Transverse colon (tissue), 4 donors: ENCODE data around the gene PDE6G. TPM values are rescaled to one million over a fixed set of nuclear protein-coding genes. Genes with fewer than 3 reads are reported as not detected.

Source experiments
- DNase-seq: peaks from one replicate; pipeline ENCODE4 v3.0.0-alpha.2; 2019
- H3K27ac ChIP-seq, 4 donors: fragments of 200-600 bp; sonication (generic); 2 replicates each; pipeline ENCODE4 v1.5.1; 2016 to 2018; ENCODE audit warnings: inconsistent platforms in 4 of 4
- H3K27me3 ChIP-seq: fragments of 200-600 bp; sonication (generic); 2 replicates; pipeline ENCODE4 v1.5.1; 2017; ENCODE audit warnings: inconsistent platforms
- H3K36me3 ChIP-seq, 4 donors: fragments of 200-600 bp; sonication (generic); 2 replicates each; pipeline ENCODE4 v1.5.1; 2017 to 2019; ENCODE audit warnings: inconsistent platforms in 4 of 4
- H3K4me1 ChIP-seq, 4 donors: fragments of 200-600 bp; sonication (generic); 2 replicates each; pipeline ENCODE4 v1.5.1; 2017 to 2020; ENCODE audit warnings: inconsistent platforms in 4 of 4
- H3K4me3 ChIP-seq, 4 donors: fragments of 200-600 bp; sonication (generic); 1 replicate in 1 of 4; 2 replicates in 3 of 4; pipeline versions ENCODE4 v1.5.1 to v1.6.1; 2017 to 2019; ENCODE audit warnings: inconsistent platforms in 4 of 4
- H3K9me3 ChIP-seq, 2 donors: fragments of 200-600 bp; sonication (generic); 2 replicates each; pipeline ENCODE4 v1.5.1; 2017 to 2019; ENCODE audit warnings: inconsistent platforms in 2 of 2
- EP300 ChIP-seq: sonication (generic); formaldehyde crosslinking; IDR thresholded peaks from one replicate; pipeline ENCODE4 v1.6.1; 2017; ENCODE audit warnings: antibody characterized with exemption, low read depth
- POLR2A ChIP-seq: fragments of 450-650 bp; IDR thresholded peaks from one replicate; pipeline ENCODE4 v1.6.1; 2016; ENCODE audit warnings: antibody characterized with exemption, mild to moderate bottlenecking, moderate library complexity
- POLR2AphosphoS5 ChIP-seq, 3 donors: sonication (generic); formaldehyde crosslinking; IDR thresholded peaks; one replicate each; pipeline ENCODE4 v1.6.1; 2016; ENCODE audit warnings: antibody characterized with exemption in 3 of 3
- WGBS, 2 donors: methylation state at CpG; one replicate each; pipeline ENCODE4 v1.1.5; 2018; ENCODE audit warnings: low coverage in 1 of 2; 5-methylcytosine and 5-hydroxymethylcytosine counted together
- in situ Hi-C, 4 donors: fragments of 200-750 bp; cut with MboI; loops; one replicate each; pipeline versions ENCODE4 v1.15.0 to v1.15.1; 2017; ENCODE audit warnings: low sequenced_read_pairs in 3 of 4, low pct_ligation_motif_present in 1 of 4, low pct_unique_long_range_greater_than_20kb in 1 of 4
- intact Hi-C: fragments of 100-400 bp; cut with DNase I; formaldehyde crosslinking; loops from one replicate; pipeline ENCODE4 v1.15.1; 2023; ENCODE audit warnings: low total_unique reads
- total RNA-seq, 4 donors: library from RNA; depleted of rRNA; stranded (reverse); fragments of >200 nt; gene quantifications; one replicate each; pipeline ENCODE4 v1.1.0, GENCODE V29; 2016
- TF ChIP-seq, protein P1 (sequence below), 5 experiments: fragments of 200-600 bp in 3 of 5; fragments of 450-650 bp in 2 of 5; sonication (generic) in 3 of 5; IDR thresholded peaks; 1 replicate in 2 of 5; 2 replicates in 3 of 5; pipeline ENCODE4 v1.5.1; 2016 to 2017; ENCODE audit warnings: antibody characterized with exemption in 5 of 5, inconsistent platforms in 3 of 5, mild to moderate bottlenecking in 2 of 5, moderate library complexity in 1 of 5

Gene PDE6G
- total RNA-seq, 4 donors from 2014 or later: not detected

DNA sequence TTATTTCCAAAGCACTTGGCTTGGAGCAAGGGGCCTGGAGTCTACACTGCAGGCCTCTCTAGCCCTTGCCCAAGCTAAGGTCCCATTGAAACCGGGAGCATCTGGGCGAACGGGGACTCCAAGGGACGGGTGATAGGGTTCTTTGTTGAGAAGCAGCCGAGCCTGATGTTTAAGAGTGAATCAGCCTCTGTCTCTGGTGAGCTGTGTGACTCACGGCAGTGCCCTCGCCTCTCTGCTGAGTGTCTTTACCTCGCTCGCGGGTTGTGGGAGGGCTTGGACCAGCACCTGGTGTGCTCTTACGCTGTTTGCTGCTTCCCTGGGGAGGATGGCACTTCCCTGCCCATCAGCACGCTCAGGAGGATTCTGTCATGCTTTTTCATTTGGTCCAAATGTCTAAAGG lies 28.8 kb upstream of the PDE6G start:
- Histone ChIP-seq H3K9me3 (no peaks in the 10 kb centered on the region), H3K27me3 (no peaks in the 10 kb centered on the region), H3K36me3 (peaks cover 0 to 20% (median 7%) of the 10 kb centered on the region in 4 donors), H3K27ac (peak overlapping the region in 2 of 4 donors; percentile 90 to 94), H3K4me1 (peaks cover 19 to 28% (median 21%) of the 10 kb centered on the region in 4 donors), H3K4me3 (peak overlapping the region in 3 of 4 donors; percentile 98 to 99 (median 99))
- TF ChIP-seq POLR2AphosphoS5 (IDR thresholded peaks at IDR 0.05) (no peak), POLR2A (no peak), EP300 (no peak)
- TF ChIP-seq, protein P1, sequence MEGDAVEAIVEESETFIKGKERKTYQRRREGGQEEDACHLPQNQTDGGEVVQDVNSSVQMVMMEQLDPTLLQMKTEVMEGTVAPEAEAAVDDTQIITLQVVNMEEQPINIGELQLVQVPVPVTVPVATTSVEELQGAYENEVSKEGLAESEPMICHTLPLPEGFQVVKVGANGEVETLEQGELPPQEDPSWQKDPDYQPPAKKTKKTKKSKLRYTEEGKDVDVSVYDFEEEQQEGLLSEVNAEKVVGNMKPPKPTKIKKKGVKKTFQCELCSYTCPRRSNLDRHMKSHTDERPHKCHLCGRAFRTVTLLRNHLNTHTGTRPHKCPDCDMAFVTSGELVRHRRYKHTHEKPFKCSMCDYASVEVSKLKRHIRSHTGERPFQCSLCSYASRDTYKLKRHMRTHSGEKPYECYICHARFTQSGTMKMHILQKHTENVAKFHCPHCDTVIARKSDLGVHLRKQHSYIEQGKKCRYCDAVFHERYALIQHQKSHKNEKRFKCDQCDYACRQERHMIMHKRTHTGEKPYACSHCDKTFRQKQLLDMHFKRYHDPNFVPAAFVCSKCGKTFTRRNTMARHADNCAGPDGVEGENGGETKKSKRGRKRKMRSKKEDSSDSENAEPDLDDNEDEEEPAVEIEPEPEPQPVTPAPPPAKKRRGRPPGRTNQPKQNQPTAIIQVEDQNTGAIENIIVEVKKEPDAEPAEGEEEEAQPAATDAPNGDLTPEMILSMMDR (IDR thresholded peaks at IDR 0.05): no peak
- in situ Hi-C loops (no loop called here), intact Hi-C loops (no loop called here)
- WGBS, 2 donors: 66% methylated on average over 12 of the region's 12 CpGs; no CpG with 5 or more reads in 1 of the 2 donors
- no peak for DNase-seq

DNA sequence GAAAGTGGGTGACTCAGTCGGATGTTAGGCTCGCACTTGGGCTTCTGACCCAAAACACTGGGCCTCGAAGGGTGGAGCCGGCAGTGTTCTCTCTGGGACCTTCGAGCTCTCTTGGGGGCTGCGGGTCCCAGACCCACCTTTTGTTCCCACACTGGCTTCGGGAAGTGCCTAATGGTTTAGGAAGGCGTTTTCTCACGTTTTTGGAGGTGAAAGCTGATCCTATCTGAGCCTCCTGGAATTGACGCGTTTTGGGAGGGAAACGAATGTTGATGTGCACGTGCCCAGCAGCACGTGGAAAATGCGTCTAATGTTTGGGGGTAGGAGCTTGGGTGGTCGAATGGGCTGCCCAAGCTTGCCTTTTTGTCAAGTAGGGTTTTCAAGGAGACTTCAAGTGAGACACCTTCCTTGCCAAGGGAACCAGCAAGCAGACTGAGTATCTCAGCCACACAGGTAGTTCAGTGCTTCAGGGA lies 28.1 kb upstream of the PDE6G start:
- peaks cover 19 to 28% (median 21%) of the 10 kb centered on the region in 4 donors for H3K4me1 ChIP-seq
- DNase-seq: peak; percentile 25
- H3K27ac ChIP-seq: peak overlapping the region; percentile 79 to 94 (median 92)
- TF ChIP-seq POLR2A (no peak), POLR2AphosphoS5 (IDR thresholded peaks at IDR 0.05) (no peak), EP300 (no peak)
- TF ChIP-seq, protein P1 (IDR thresholded peaks at IDR 0.05): no peak
- H3K36me3 ChIP-seq: peaks cover 0 to 17% (median 4%) of the 10 kb centered on the region in 4 donors
- H3K27me3 ChIP-seq: no peaks in the 10 kb centered on the region
- WGBS, 2 donors: 3% methylated on average over 16 of the region's 16 CpGs; no CpG with 5 or more reads in 1 of the 2 donors
- intact Hi-C loops: no loop called here
- in situ Hi-C loops: no loop called here
- H3K9me3 ChIP-seq: no peaks in the 10 kb centered on the region
- peak overlapping the region; percentile 95 to 99 (median 98) for H3K4me3 ChIP-seq

DNA sequence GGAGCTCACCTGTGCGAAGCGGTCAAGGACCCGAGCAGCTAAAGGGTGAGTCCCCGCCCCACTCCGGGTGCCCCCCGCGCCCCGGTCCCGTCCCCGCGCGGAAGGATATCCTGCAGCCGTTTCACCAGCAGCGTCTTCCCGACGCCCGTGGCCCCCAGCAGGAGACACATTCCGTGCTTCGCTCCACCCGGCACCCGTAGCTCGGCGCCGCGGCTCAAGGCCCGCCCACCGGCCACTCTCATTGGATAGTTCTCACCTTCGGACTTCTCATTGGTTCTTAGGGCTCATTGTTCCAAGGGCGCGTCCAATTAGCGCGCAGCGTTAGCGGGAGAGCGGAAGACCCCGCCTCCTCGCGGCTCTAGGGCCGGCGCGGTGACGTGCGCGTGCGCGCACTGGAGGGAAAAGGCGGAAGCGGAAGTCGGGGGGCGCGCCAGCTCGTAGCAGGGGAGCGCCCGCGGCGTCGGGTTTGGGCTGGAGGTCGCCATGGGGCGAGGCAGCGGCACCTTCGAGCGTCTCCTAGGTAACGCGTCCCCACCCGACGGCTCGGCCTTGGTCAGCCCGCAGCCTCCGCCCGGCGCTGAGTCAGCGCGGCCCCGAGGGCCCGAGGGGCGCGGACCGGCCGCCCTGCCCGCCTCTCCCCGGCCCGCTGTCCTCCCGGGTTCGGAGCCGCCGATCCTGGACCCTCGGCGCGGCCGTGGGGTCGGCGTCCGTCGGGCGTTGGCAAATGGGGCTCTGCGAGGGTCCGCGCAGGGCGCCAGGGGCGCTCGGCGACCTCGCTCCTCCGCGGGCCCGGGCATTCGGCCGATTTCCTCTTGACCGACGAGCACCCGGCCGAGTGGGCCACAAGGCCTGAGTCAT lies 27.5 kb upstream of the PDE6G start, which contains the start of the genes ARL16 and HGS:
Gene ARL16, minus strand, starts transcription at position 214 of the 858 bp plus-strand sequence. Its CDS starts 44 bp downstream, at position 170.
Gene HGS, plus strand, starts transcription at position 428 of the 858 bp plus-strand sequence. Its CDS starts 56 bp downstream, at position 484.
- in situ Hi-C loops (no loop called here), intact Hi-C loops (no loop called here)
- Histone ChIP-seq H3K9me3 (no peaks in the 10 kb centered on the region), H3K27ac (peak within 1 kb of the TSS; percentile 79 to 94 (median 92)), H3K27me3 (no peaks in the 10 kb centered on the region), H3K36me3 (peaks cover 0 to 11% (median 3%) of the 10 kb centered on the region in 4 donors), H3K4me1 (peaks cover 19 to 28% (median 21%) of the 10 kb centered on the region in 4 donors), H3K4me3 (peak within 1 kb of the TSS; percentile 95 to 99 (median 98))
- 1% methylated on average over 78 of the region's 112 CpGs; no CpG with 5 or more reads in 1 of the 2 donors for WGBS, 2 donors
- DNase-seq: peak; percentile 99
- peak; percentile 75 for TF ChIP-seq POLR2A
- TF ChIP-seq POLR2AphosphoS5 (IDR thresholded peaks at IDR 0.05): peak; percentile 68 to 87 (median 85)
- TF ChIP-seq, protein P1 (IDR thresholded peaks at IDR 0.05): no peak

DNA sequence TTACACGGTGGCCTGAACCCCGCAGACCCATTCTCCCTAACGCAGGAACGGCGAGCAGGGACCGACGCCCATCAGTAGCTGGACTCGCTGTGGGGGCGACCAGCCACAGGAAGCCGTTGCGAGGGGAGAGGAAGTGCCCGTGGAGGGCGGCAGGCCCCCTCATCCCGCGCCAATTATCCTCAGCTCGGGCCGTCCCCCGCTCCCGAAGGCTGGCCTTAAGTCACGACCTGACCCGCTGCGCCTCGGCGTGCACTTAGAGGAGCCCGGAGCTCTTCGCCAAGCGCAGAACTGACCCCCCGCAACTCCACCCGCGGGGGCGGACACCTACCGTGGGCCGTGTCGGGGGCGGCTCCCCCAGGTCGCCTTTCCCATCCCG lies 26.9 kb upstream of the PDE6G start:
- no peak for DNase-seq
- intact Hi-C loops (no loop called here), in situ Hi-C loops (no loop called here)
- Histone ChIP-seq H3K27me3 (no peaks in the 10 kb centered on the region), H3K36me3 (peaks cover 0 to 4% (median under 1%) of the 10 kb centered on the region in 4 donors), H3K9me3 (no peaks in the 10 kb centered on the region), H3K27ac (peak overlapping the region; percentile 79 to 94 (median 92)), H3K4me1 (peaks cover 19 to 28% (median 21%) of the 10 kb centered on the region in 4 donors), H3K4me3 (peak overlapping the region; percentile 55 to 99 (median 98))
- 0% methylated on average over 36 of the region's 37 CpGs; no CpG with 5 or more reads in 1 of the 2 donors for WGBS, 2 donors
- TF ChIP-seq POLR2A: no peak
- TF ChIP-seq, protein P1 (IDR thresholded peaks at IDR 0.05): no peak
- TF ChIP-seq EP300: no peak
- no peak for TF ChIP-seq POLR2AphosphoS5 (IDR thresholded peaks at IDR 0.05)
